Suppressor macrophage treated with lipopolysaccharide for 1 hour (primary cell): ENCODE measurements around the gene TMEM200B.
"Not testable (repeated sequence)": the region's sequence is repeated elsewhere in the genome, so short reads cannot be mapped to it uniquely, and the experiment has no call there.

Source experiments
- DNase-seq, 3 donors: peaks; one replicate each; pipeline ENCODE4 v3.0.0-alpha.2; 2020 to 2022

Gene TMEM200B

GRCh38 chr1:29123887-29124365 is at the start of gene TMEM200B:
Gene TMEM200B, minus strand, starts transcription at chr1:29123903. Its CDS starts 2,075 bp downstream, at chr1:29121828.
- no peak for DNase-seq

GRCh38 chr1:29172415-29172939 is 48.8 kb upstream of the TMEM200B start:
- DNase-seq = no peak

GRCh38 chr1:29171521-29171920 is 47.8 kb upstream of the TMEM200B start:
- no peak for DNase-seq

GRCh38 chr1:29171089-29171488 is 47.4 kb upstream of the TMEM200B start:
- no peak for DNase-seq

- peak; percentile 14 to 63 (median 36) for DNase-seq
Observed at GRCh38 chr1:29169976-29170375, 46.3 kb upstream of the TMEM200B start.

- DNase-seq = no peak
Observed at GRCh38 chr1:29167904-29168303, 44.2 kb upstream of the TMEM200B start.

- DNase-seq = no peak
Observed at GRCh38 chr1:29166291-29166878, 42.7 kb upstream of the TMEM200B start.

- DNase-seq = no peak
Observed at GRCh38 chr1:29164588-29164987, 40.9 kb upstream of the TMEM200B start.

GRCh38 chr1:29162476-29163138 is 38.9 kb upstream of the TMEM200B start:
- no peak for DNase-seq

GRCh38 chr1:29162025-29162424 is 38.3 kb upstream of the TMEM200B start:
- DNase-seq = no peak

- DNase-seq = no peak
Observed at GRCh38 chr1:29159773-29160172, 36.1 kb upstream of the TMEM200B start.

GRCh38 chr1:29157269-29157601 is 33.5 kb upstream of the TMEM200B start:
- no peak for DNase-seq

- no peak for DNase-seq
Observed at GRCh38 chr1:29156543-29157268, 33.0 kb upstream of the TMEM200B start.

- DNase-seq = no peak
Observed at GRCh38 chr1:29152046-29152805, 28.5 kb upstream of the TMEM200B start.

GRCh38 chr1:29150346-29150745 is 26.6 kb upstream of the TMEM200B start:
- DNase-seq = not testable (repeated sequence)

GRCh38 chr1:29148656-29149491 is 25.2 kb upstream of the TMEM200B start:
- DNase-seq = no peak

GRCh38 chr1:29145739-29146437 is 22.2 kb upstream of the TMEM200B start:
- DNase-seq = peak in 2 of 3 donors; percentile 11 to 21

GRCh38 chr1:29144178-29144577 is 20.5 kb upstream of the TMEM200B start:
- no peak for DNase-seq

- DNase-seq = no peak
Observed at GRCh38 chr1:29142714-29143113, 19.0 kb upstream of the TMEM200B start.

- DNase-seq = no peak
Observed at GRCh38 chr1:29136391-29136915, 12.8 kb upstream of the TMEM200B start.

- no peak for DNase-seq
Observed at GRCh38 chr1:29134695-29135028, 11.0 kb upstream of the TMEM200B start.
